ENCODE data around the gene SESTD1.
"Not testable (repeated sequence)": the region's sequence is repeated elsewhere in the genome, so short reads cannot be mapped to it uniquely, and the experiment has no call there.

DNA sequence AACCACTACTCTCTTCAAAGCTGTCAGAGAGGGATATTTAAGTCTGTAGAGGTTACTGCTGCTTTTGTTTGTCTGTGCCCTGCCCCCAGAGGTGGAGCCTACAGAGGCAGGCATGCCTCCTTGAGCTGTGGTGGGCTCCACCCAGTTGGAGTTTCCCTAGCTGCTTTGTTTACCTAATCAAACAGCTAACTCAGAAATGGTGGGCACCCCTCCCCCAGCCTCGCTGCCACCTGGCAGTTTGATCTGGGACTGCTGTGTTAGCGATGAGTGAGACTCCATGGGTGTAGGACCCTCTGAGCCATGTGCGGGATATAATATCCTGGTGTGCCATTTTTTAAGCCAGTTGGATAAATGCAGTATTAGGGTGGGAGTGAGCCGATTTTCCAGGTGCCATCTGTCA lies 171.7 kb downstream of the SESTD1 start:
- not testable (repeated sequence) for TF ChIP-seq POLR2A (IDR thresholded peaks at IDR 0.05)
- TF ChIP-seq, protein P1, sequence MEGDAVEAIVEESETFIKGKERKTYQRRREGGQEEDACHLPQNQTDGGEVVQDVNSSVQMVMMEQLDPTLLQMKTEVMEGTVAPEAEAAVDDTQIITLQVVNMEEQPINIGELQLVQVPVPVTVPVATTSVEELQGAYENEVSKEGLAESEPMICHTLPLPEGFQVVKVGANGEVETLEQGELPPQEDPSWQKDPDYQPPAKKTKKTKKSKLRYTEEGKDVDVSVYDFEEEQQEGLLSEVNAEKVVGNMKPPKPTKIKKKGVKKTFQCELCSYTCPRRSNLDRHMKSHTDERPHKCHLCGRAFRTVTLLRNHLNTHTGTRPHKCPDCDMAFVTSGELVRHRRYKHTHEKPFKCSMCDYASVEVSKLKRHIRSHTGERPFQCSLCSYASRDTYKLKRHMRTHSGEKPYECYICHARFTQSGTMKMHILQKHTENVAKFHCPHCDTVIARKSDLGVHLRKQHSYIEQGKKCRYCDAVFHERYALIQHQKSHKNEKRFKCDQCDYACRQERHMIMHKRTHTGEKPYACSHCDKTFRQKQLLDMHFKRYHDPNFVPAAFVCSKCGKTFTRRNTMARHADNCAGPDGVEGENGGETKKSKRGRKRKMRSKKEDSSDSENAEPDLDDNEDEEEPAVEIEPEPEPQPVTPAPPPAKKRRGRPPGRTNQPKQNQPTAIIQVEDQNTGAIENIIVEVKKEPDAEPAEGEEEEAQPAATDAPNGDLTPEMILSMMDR (IDR thresholded peaks at IDR 0.05) = not testable (repeated sequence)

Measured in heart left ventricle (tissue), 13 donors.